Measurements from ENCODE around the gene CNTN4.

The CNTN4 gene

DNA sequence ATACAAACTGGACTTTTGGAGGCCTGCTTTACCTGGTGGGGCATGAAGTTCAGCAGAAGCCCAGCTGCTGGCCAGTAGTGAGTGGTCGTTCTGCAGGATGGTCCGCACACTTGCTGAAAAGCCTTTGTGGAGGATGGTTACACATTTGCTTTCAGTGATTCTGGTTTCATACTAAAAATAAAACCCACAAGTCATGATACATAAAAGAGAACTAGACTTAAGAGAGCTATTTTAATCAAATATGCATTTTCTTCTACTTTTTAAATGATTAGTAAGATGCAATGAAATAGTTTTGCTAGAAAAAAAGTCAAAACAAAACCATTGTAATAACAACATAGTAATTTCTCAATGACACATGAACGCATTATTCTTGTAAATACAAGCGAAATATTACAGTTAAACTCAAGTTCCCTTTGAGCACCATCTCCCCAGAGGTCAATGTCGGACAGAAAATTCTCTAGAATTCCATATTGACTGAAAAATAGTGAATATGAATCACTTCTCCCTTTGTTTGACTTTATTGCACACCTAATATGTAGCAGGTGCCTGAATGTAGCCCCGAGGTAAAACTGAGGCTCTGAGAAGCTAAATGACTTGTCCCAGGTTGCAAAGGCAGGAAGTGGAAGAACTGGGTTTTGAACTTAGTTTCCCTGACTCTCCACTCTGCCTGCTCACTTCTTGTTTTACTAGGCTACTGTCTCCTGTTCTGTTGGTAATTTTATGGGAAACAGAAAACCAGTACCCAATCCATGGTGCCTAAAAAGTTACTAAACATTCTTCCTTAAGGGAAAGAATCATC, 1003.2 kb downstream of the CNTN4 start:
- no peak for ATAC-seq
- no peak for DNase-seq

DNA sequence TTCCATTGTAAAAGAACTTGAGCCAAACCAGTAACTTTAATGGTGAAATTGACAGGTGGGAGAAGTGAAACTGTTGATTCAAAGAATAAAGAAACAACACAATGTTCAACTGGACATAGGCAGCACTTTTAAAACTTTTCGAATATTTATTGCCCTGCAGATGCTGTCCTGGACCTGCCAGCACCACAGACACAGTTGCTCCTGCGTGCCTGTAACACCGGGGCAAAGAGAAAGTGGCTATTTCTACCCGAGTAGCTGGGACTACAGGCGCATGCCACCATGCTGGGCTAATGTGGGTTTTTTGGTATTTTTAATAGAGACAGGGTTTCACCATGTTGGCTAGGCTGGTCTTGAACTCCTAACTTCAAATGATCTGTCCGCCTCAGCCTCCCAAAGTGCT, 1004.1 kb downstream of the CNTN4 start:
- DNase-seq (no peak), ATAC-seq (no peak)

DNA sequence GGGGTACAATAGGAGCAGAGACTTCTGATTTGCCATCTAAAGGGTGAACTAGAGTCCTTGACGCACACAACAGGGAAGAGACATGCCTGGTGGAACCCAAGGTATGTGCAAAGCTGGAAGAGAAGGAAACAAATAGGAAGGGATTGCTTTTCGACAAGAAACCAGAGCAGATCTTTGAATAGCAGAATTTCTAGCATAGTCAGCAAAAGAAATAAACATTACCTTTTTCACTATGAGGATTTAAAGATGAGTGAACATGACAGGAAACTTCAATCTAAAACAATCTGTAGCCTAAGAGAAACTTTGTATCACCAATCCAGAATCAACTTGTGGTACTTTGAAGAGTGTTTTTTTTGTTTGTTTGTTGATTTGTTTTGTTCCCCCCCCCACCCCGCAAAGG, 1006.6 kb downstream of the CNTN4 start:
- ATAC-seq (no peak), DNase-seq (no peak)

DNA sequence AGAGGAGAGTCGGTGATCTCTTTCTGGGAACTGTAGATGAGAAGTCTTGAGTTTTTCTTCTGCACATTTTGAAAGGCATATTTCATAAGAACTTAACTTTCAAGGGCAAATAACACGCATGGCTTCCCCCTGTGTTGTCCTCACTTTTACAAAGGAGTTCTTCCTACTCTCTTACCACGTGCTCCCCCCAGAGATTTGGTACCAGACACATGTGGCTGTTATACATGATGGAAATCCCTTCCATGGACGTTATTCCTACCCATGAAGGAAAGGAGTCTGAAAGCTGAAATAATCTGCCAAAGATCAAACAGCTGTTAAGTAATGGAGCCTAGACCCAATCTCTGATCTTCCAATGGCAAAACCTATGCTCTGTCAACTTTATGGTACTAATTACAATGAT, 1007.1 kb downstream of the CNTN4 start:
- ATAC-seq (no peak), DNase-seq (no peak)

DNA sequence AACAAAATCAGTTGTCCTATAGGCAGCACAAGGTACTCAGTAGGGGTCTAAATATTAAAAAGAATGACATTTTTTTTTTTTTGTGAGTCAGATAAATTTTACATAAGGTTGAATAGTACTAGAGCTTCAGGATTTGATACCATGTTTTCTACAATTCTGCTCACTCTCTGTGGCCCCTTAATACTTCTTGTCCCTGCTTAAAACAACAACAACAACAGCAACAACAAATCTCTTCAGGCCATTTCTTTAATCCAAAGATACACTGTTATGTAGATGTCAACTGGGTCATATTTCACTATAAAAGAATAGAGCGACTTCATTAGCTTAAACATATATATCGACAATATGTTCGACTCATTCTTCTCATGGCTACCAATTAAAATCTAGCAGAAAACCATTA, 1008.5 kb downstream of the CNTN4 start:
- ATAC-seq (no peak), DNase-seq (no peak)

Data from stimulated activated naive CD8-positive, alpha-beta T cell treated with anti-CD3 and anti-CD28 coated beads, Interleukin-15, Interleukin-2, amounts not matched to agents 100 U/mL and 50 U/mL, for 24 hours (primary cell).